NCI-H2196 treated with DMSO at 0.1 percent for 48 hours (cell line): ENCODE results near the gene SPIN2B.

Experiments
- DNase-seq: peaks from one replicate; lab custom pipeline; 2025; ENCODE audit not compliant: unreplicated experiment; lab: John Stamatoyannopoulos, UW

The SPIN2B gene

GRCh38 chrX:57074458-57074857, 46.9 kb downstream of the SPIN2B start:
- DNase-seq, result no peak

- DNase-seq, result no peak
Observed at GRCh38 chrX:57070185-57070984, 51.0 kb downstream of the SPIN2B start.
